Caki2 (cell line): Measurements from ENCODE around the gene ASPG. TPM values are rescaled to one million over a fixed set of nuclear protein-coding genes. Genes with fewer than 3 reads are reported as not detected.

Experiments
- DNase-seq: peaks from one replicate; pipeline ENCODE4 v3.0.0-alpha.2; 2015; ENCODE audit warnings: low read depth
- in situ Hi-C: cut with HindIII; loops from 2 replicates; pipeline ENCODE4 v1.10.0; 2016; ENCODE audit warnings: low sequenced_read_pairs, low pct_unique_long_range_greater_than_20kb, mixed read lengths
- total RNA-seq: library from RNA; depleted of rRNA; stranded (reverse); fragments of >200 nt; shearing (Covaris generic); gene quantifications from 2 replicates; pipeline ENCODE4 v1.2.3, GENCODE V29; 2014; ENCODE audit warnings: low replicate concordance

The ASPG gene
- total RNA-seq, 1 experiment from 2014 or later = not detected

DNA sequence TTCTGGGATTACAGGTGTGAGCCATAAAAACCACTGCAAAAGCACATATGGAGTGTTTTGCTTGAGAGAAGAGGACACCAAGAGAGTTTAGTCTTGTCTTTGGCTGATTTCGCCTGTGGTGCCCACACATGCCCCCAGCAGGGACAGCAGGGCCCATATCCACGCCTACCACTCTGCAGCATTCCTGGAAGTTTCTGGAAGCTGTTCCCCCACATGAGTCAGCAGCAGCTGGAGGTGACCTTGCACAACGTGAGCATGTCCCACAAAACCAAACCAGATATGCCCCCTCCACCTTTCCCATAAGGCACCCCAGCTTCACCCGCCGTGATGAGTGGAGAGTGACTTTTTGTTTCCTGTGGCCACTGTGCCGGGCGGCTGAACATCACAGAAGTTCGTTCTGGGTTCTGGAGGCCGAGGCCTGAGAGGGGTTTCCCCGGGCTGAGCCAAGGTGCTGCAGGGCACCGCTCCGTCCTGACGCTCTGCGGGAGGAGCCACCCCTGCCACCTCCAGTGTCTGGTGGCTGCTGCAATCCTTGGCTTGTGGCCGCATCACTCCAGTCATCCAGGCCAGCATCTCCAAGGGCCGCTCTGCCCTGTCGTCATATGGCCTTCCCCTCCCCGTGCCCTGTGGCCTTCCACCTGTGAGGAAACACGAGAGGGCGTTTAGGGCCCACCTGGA lies 4.7 kb downstream of the ASPG start:
- in situ Hi-C loops = no loop called here
- no peak for DNase-seq

DNA sequence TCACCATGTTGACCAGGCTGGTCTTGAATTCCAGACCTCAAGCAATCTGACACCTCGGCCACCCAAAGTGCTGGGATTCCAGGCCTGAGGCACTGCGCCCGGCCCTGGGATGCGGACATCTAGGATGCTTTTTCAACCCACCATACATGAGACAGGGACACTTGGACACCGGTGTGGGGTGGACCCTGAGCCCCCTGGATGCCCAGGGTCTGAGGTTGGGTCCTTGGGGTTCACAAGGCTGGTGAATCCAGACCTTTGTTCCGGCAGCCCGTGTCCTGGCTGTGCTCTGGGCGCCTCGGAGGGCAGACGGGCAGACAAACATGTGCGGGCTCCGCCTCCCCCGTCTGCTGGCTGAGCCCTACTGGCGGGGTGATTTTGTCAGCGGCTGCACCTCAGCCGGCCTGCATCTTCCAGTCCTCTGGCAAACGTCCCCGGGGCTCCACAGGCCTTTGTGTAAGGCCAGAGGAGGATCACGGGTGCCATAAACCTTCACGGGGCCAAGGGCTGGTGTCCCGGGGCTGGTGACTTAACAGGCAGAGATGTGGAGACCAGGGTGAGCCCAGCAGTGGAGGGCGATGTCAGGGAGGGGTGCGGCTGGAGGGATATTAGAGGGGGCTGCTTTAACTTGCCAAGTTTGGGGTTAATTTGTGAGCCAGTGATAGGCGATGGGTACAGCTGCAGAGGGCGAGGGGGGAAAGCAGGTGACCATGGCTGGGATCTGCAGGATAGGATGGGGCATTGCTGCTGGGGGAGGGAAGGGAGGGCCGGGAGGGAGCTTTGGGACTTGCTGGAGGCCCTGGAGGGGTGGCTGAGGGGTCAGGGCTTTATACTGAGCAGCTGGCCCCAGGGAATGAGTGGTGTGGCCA lies 5.8 kb downstream of the ASPG start:
- in situ Hi-C loops = no loop called here
- DNase-seq = no peak

DNA sequence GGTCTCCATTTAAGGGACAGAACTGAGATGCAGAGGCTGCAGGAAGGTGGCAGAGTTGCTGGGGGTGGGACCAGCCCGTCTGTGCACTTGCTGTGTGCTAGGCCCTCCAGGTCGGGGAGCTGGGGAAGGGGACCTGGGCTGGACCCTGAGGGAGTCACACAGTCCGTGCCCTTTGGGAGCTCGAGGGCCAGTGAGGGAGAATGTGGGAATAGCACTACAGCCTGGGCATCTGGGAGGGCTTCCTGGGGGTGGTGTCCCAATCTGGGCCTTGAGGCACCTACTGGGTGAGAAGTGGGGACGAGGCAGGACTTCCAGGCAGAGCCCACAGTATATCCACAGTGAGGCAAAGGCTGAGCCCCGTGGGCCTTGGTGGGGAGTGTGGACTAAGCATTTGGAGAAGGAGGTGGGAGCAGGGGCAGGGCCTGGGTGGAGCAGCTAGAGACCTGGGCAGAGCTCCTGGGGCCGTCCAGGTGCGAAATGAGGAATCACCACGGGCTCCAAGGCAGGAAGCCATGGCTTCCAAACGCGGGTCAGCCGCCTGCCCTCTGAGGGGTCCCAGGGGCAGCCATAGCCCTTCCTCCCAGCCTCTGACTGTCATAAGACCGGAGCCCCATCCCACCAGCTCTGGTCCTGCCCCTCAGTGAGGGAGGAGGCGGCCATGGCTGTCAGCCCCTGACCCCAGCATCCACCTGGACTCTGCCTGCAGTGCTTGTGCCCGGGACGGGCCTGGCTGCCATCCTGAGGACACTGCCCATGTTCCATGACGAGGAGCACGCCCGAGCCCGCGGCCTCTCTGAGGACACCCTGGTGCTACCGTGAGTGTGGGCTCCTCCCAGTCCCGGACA lies 6.6 kb downstream of the ASPG start:
- DNase-seq = no peak
- in situ Hi-C loops = no loop called here

DNA sequence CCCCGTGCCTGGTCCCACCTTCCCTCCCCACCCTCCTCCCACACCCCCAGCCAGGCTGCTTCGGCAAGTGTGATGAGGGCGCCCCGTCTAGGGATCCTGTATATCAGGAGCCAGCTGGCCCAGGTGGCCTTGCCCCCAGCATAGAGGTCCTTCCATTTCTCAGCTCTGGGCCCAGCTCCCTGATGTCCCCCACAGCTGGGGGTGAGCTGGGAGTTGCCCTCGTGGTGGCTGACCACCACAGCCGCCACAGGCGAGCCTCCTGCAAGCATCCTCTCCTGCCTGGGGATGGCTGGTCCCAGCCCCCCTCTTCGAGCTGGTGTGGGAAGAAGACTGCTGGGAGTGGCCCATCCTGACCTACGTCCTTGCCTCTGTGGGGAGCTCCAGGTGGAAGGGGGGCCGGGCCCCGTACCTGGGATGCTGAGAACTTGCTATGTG lies 7.4 kb downstream of the ASPG start:
- in situ Hi-C loops = no loop called here
- no peak for DNase-seq

DNA sequence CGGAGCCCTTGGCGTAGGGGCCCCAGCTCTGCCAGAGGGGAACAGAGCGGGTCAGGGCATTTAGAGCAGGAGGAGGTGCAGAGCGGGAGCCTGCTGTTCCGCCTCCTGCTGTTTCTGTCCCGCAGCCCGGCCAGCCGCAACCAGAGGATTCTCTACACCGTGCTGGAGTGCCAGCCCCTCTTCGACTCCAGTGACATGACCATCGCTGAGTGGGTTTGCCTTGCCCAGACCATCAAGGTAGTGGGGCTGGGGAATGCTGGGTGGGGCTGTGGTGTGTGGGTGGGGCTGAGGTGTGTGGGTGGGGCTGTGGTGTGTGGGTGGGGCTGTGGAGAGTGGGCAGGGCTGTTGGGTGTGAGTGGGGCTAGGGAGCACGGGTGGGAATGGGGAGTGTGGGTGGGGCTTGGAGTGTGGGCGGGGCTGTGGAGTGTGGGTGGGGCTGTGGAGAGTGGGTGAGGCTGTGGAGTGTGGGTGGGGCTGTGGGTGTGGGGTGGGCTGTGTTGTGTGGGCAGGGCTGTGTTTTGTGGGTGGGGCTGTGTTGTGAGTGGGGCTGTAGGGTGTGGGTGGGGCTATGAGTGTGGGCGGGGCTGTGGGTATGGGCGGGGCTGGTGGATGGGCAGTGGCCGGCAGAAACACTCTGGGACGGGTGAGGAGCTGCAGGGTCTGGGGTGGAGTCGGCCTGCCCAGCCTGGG lies 8.0 kb downstream of the ASPG start:
- in situ Hi-C loops = no loop called here
- DNase-seq = no peak

DNA sequence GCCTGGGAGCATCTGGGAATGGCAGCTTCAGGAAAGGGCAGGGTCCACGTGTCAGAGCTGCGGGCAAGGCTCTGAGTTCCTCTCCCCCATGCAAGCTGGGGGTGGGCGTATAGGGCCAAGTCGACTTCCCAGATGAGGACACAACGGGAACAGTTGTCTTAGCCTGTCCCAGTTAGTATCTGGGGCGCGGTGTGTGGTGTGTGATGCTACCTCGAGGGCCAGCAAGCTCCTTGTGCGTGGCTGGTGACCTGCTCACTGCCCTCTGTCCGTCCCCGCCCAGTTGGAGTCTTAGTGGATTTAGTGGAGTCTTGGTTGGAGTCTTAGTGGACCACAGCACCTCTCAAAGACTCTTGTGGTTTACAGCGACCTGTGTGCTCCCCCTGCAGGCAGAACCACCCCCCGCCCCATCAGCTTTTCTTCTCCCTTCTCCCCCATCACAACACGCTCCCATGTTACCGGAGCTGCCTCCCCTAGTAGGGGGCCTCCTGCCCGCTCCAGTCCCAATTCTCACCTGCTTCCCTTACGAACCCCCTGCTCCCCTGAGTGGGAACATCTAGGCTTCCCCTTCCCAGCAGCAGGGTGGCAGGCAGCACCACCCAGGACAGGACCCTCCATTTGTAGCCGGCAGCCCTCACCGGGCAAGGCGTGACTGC lies 8.7 kb downstream of the ASPG start:
- in situ Hi-C loops = no loop called here
- no peak for DNase-seq

DNA sequence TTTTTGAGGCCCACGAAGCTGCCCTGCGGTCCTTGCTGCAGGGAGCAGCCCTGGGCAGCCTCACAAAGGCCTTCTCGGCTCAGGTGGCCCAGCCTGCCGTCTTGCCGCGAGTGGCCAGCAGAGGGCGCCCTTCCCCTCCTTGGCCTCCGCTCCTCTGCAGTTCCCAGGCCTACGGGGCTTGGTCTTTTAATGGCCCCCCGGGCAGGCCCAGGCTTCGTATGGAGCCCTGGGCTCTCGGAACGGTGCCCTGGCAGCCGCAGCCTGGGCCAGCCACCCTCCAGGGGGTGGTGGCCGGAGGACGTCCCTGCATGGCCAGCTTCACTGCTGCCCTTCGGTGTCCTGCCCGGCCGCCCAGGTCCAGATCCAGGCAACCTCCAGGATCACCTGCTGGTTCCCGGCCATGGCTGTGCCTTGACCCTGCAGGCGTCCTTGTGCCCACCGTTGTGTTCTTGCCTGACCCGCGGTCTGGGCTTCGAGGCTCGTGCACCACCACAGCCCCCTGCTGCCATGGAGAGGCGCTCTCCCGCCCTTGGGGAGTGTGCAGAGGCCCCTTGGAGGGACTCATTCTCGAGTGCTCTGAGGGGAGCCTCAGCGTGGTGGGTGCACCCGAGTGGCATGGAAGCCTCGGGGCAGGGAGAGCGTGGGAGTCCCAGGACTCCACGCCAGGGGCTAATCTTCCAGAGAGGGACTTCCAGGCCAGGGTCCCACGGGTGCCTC lies 9.4 kb downstream of the ASPG start:
- peak; percentile 11 for DNase-seq
- in situ Hi-C loops = no loop called here

DNA sequence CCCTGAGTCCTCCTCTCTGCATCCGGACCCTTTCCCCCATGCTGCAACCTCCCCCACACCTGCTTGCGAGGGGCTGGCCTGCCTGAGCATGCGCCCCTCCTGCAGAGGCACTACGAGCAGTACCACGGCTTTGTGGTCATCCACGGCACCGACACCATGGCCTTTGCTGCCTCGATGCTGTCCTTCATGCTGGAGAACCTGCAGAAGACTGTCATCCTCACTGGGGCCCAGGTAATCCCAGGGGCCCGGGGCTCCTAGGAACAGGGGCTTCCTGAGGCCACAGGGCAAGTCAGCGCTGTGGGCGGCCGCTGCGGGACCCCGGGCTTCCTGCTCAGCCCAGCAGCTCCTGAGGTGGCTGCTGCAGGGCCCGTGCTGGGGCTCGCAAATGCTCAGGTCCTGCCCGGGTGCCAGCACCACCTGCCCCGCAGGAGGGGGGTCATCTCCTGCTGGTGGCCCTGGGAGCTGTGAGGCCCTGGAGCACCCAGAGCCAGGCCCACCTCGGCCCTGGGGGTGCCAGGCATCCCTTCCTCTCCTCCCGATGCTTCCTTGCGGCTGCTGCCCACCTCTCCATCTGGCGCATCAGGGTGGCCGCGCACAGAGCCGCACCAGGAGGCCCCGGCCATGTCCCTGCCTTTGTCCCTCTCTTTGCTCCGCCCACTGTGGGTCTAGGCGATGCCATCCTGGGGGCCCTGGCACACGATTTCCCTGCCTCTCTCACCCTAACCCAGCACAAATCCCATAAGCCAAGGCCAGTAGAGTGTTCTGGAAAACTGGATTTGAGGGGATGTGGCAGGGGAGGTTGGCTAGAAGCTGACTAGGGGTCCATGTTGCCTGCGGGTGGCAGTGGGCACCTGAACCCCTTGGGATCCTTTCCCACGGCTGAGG lies 10.2 kb downstream of the ASPG start:
- DNase-seq = no peak
- in situ Hi-C loops = no loop called here

DNA sequence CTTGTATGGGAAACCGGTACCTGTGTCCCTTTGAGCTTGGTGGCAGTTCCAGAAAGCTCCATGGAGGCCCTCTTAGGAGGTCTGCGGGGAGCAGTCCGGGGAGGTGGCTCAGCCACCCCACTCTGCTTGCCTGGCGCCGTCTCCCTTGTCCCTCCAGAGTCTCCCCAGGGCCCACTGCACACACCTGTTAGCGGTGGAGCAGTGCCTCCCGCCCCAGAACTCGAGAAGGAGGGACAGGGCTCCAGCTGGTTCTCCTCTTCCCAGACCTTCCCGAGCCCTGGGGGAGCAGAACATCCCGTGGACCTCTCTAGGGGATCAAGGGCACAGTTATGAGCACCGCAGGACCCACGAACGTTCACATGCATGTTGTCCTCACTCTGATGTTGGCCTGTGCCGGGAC lies 10.8 kb downstream of the ASPG start:
- in situ Hi-C loops = no loop called here
- no peak for DNase-seq

DNA sequence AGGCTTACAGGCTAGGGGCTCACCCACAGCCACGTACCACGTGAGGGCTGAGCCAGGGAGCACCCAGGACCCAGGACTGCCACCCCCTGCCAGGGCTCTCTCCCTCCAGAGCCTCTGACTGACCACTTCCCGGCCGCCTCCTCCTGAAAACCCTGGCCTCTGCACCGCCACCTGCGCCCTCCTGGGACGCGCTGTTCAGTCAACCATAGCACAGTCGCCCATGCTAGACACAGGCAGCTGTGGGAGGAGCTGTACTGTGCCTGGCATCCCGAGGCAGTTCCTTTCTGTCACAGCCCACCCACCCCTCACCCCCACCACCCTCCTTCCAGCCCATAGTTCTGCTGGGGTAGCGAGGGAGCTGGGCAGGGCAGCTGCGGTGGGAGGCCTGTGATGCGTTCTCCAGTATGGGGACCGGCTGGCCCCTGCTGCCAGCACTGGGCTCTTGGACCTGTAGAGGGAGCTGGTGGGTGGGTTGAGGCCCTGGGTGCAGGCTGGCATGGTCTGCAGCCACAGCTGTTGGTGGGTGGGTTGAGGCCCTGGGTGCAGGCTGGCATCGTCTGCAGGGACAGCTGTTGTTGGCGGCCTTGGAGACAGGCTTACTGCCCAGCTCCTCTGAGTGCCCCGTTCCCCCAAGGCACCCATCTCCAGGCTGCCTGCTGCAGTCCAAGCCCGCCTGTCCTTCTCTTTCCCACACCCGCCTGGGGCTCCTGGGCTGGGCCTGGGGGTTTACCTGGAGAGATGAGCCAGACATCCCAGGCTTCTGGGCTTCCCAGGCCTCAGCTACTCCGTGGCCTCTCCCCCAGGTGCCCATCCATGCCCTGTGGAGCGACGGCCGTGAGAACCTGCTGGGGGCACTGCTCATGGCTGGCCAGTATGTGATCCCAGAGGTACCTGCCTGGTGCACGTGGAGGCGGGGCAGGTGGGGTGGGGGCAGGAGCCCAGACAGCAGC lies 11.5 kb downstream of the ASPG start:
- no peak for DNase-seq
- in situ Hi-C loops = no loop called here

DNA sequence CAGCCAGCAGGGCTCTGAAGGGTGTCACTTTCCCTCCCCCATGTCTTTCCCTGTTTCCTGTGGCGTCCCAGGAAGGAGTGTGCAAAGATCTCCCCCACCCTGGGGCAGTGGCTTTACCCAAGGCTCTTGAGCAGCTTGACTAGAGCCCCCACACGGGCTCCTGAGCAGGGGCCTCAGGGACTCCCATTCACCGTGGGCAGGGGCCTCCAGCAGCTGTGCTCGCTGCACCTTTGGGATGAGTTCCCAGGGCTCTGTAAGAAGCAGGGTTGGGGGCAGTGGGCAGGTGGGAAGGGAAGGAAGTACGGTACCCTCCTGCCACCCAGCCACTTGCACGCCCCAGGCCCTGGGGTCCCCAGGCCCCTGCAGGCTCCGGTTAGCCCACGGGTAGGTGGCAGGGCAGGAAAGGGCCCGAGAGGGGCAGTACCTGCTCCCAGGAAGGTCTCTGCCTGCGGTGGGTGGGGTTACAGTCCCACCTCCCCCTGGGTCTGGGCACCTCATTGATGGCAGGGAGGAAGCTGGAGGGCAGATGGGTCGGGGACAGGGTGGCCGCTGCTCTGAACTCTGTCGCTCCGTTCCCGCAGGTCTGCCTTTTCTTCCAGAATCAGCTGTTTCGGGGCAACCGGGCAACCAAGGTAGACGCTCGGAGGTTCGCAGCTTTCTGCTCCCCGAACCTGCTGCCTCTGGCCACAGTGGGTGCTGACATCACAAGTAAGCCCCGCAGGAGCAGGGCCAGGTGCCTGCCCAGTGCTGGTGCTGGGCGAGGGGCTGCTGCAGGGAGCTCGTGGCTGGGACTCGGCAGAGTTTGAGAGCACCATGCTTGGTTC lies 13.0 kb downstream of the ASPG start:
- DNase-seq = no peak
- in situ Hi-C loops = no loop called here

DNA sequence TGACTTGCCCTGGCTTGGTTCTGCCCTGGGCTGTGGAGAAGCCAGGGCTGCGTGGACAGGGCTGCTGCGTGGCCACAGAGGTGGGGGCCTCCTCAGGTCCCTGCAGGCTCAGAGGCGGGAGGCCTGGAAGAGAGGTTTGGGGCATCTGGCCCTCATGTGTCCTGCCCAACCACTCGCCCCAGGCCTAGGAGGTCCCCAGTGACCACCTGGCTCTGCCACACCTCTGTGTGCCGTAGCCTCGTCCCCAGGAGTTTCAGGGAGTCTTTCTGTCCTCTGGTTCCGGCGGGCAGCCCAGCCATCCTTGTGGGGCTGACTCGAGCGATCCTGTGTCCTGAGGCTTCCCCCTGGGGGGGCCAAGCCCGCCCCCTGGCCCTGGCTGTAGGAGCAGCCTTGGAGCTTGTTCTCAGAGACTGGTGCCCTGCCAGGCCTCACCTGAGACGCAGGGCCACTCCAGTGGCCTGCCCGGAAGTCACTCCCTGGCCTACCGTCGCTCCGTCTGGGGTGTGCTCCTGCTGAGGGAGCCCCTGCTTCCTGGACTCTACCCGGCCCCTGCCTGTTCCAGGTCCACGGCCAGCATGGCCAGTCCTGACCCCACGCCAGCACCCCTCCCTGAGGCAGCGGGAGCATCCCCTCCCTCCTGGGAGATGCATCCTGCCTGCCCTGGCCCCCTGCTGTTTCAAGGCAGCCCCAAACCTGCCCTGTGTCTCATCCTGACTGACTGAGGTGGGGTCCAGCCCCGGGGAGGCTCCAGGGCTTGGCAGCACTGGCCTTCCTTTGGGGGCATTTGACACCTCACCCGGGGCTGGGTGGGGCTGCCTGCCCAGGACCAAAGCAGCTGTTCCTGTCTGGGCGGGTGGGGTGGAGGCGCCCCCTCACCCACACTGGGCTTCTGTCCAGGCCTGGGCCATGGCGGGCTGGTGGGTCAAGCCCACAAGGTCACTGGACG lies 13.9 kb downstream of the ASPG start:
- DNase-seq = no peak
- in situ Hi-C loops = no loop called here

DNA sequence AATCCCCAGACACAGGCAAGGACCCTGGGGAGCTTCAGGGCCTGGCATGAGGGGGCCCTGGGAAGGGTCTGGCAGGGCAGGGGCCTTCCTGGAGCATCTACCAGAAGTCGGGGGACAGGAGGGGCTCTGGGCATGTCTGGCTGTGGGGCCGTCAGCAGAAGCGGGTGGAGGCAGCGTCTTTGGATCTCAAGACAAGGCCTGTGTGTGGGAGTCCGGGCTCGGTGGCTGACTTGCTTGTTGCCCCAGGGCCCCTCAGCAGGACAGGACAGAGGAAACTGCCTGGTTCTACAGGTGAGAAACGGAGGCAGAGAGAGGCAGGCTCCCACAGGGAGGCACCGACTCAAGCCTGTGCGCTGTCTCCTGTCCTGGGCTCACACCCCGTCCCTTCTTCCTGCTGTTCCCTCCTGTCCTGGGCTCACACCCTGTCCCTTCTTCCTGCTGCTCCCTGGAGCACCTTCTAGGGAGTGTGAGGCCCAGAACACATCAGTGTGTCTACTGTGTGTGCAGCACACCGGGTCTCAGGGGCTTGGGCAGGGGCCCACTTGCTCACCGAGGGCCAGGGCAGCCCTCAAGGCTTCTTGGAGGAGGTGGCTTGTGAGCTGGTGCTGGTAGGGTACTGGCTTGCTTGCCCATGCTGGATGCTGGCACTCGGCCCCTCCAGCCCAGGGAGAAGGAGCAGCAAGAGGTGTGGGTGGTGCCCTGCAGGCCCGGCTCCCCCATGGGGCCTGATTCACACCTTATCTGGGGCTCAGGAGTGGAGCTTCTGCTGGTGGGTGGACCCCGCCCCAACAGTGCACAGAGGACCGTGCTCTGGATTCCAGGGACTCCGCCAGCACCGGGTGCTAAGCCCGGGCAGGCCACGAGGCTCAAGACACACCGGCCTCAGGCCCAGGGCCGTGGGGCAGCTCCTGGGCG lies 14.9 kb downstream of the ASPG start:
- in situ Hi-C loops = no loop called here

More for the DNA sequence above, 14.9 kb downstream of the ASPG start:
- DNase-seq = no peak
